KMS-11 (cell line): ENCODE measurements around the gene KCTD6.
A peak's percentile ranks its signal among the peaks of the same experiment; 100 is the strongest.

Experiments used
- H2AFZ ChIP-seq: fragments of 200-600 bp; sonication (generic); 2 replicates; pipeline ENCODE4 v1.6.1; 2016; ENCODE audit warnings: antibody characterized with exemption, mixed run types, low read depth
- H3K27ac ChIP-seq: fragments of 200-600 bp; sonication (generic); 2 replicates; pipeline ENCODE4 v1.6.1; 2016; ENCODE audit warnings: mild to moderate bottlenecking, mixed run types
- H3K27me3 ChIP-seq: fragments of 200-600 bp; sonication (generic); 2 replicates; pipeline ENCODE4 v1.6.1; 2017; ENCODE audit warnings: mild to moderate bottlenecking, low read depth, mixed run types, moderate library complexity; ENCODE audit not compliant: insufficient read depth
- H3K36me3 ChIP-seq: fragments of 200-600 bp; sonication (generic); 2 replicates; pipeline ENCODE4 v1.6.1; 2017; ENCODE audit warnings: mild to moderate bottlenecking, mixed run types; ENCODE audit not compliant: insufficient read depth
- H3K4me1 ChIP-seq: fragments of 200-600 bp; sonication (generic); 2 replicates; pipeline ENCODE4 v1.6.1; 2016; ENCODE audit warnings: mild to moderate bottlenecking, low read depth, mixed run types; ENCODE audit not compliant: poor library complexity, severe bottlenecking
- H3K4me2 ChIP-seq: fragments of 200-600 bp; sonication (generic); 2 replicates; pipeline ENCODE4 v1.7.0; 2016; ENCODE audit warnings: mild to moderate bottlenecking, mixed run types
- H3K4me3 ChIP-seq: fragments of 200-600 bp; sonication (generic); IDR thresholded peaks from 2 replicates; pipeline ENCODE4 v1.6.1; 2017; ENCODE audit warnings: low read depth, low read length, mixed read lengths; ENCODE audit not compliant: insufficient read depth
- H3K79me2 ChIP-seq: fragments of 200-600 bp; sonication (generic); 2 replicates; pipeline ENCODE4 v1.6.1; 2016; ENCODE audit warnings: low read depth, mixed run types; ENCODE audit not compliant: insufficient read depth
- H3K9ac ChIP-seq: fragments of 200-600 bp; sonication (generic); 2 replicates; pipeline ENCODE4 v1.6.1; 2016; ENCODE audit warnings: mild to moderate bottlenecking, mixed run types
- H4K20me1 ChIP-seq: fragments of 200-600 bp; sonication (generic); 2 replicates; pipeline ENCODE4 v1.6.1; 2016; ENCODE audit warnings: mild to moderate bottlenecking, mixed run types; ENCODE audit not compliant: insufficient read depth
- CTCF ChIP-seq: fragments of 200-600 bp; sonication (generic); conservative IDR thresholded peaks from 2 replicates; pipeline ENCODE4 v1.6.1; 2017; ENCODE audit warnings: low read depth, mild to moderate bottlenecking, antibody characterized with exemption, low read length, moderate library complexity, mixed read lengths

Gene KCTD6

GRCh38 chr3:58482917-58483636 lies 8.8 kb upstream of the KCTD6 start:
- Histone ChIP-seq H2AFZ (no peak overlapping the region), H4K20me1 (no peaks in the 10 kb centered on the region), H3K27me3 (no peaks in the 10 kb centered on the region), H3K36me3 (no peaks in the 10 kb centered on the region), H3K4me2 (peak overlapping the region; percentile 51), H3K4me3 (no peak overlapping the region), H3K79me2 (no peaks in the 10 kb centered on the region), H3K4me1 (peaks cover 18% of the 10 kb centered on the region), H3K9ac (no peak overlapping the region), H3K27ac (no peak overlapping the region)
- no peak for TF ChIP-seq CTCF

DNA sequence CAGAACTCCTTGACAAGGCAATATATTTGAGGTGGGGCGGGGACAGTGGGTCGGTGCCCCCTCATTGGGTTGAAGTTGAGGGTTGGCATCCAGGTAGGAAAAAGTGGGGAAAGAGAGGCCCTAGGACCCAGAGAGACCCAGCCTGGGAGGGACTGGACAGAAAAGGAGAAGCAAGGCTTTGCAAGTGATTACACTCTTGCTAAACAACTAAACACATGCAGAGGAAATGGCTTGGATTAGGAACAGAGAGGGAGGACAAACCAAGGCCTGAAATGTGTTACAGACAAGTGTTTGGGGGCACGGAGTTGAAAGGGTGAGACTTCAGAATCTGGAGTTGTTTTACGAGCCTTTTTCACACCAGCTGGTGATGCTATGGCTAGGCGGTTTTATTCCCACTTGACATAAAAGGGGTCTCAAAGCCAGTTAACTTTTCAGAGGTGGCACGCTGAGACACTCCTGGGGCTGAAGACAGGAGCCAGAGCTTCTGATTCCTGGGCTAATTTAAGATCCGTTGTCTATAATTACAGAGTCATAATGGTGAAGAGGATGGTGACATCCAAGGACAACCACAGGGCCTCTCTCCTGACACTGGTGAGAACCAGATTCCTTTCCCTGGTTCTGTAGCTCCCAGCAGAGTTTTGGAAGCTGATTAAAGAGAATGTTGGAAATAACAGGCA lies 7.7 kb upstream of the KCTD6 start:
- no peak overlapping the region for H3K4me2 ChIP-seq
- no peak overlapping the region for H3K27ac ChIP-seq
- H4K20me1 ChIP-seq: no peaks in the 10 kb centered on the region
- H3K9ac ChIP-seq: no peak overlapping the region
- no peak for TF ChIP-seq CTCF
- no peak overlapping the region for H2AFZ ChIP-seq
- H3K4me1 ChIP-seq: peaks cover 18% of the 10 kb centered on the region
- H3K4me3 ChIP-seq: no peak overlapping the region
- H3K27me3 ChIP-seq: no peaks in the 10 kb centered on the region
- H3K36me3 ChIP-seq: no peaks in the 10 kb centered on the region
- H3K79me2 ChIP-seq: no peaks in the 10 kb centered on the region

DNA sequence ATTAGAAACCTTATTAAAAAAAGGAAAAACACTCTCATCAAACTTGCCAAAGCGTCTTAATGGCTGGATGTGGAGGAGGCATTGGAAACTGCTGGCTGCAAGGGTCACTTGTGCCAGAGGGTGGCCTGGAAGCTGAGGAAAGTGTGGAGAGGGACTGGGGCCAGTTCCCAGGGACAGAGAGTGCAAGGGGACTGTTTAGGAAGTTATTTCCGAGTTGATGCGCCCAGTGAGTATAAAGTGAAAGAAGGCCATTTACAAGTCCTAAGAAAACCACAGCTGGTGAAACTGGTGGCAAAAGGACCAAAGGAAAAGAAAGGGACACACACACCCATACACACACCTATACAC lies 7.2 kb upstream of the KCTD6 start:
- no peak overlapping the region for H2AFZ ChIP-seq
- no peaks in the 10 kb centered on the region for H4K20me1 ChIP-seq
- no peaks in the 10 kb centered on the region for H3K27me3 ChIP-seq
- no peaks in the 10 kb centered on the region for H3K36me3 ChIP-seq
- no peak for TF ChIP-seq CTCF
- no peak overlapping the region for H3K4me2 ChIP-seq
- H3K4me3 ChIP-seq: no peak overlapping the region
- no peaks in the 10 kb centered on the region for H3K79me2 ChIP-seq
- no peak overlapping the region for H3K9ac ChIP-seq
- peaks cover 18% of the 10 kb centered on the region for H3K4me1 ChIP-seq
- H3K27ac ChIP-seq: no peak overlapping the region

GRCh38 chr3:58485801-58486435 lies 6.0 kb upstream of the KCTD6 start:
- Histone ChIP-seq H2AFZ (no peak overlapping the region), H3K36me3 (no peaks in the 10 kb centered on the region), H3K4me3 (no peak overlapping the region), H3K27me3 (no peaks in the 10 kb centered on the region), H3K79me2 (no peaks in the 10 kb centered on the region), H3K9ac (no peak overlapping the region), H3K4me1 (peaks cover 18% of the 10 kb centered on the region), H4K20me1 (no peaks in the 10 kb centered on the region), H3K27ac (no peak overlapping the region), H3K4me2 (no peak overlapping the region)
- TF ChIP-seq CTCF: no peak
